HG03460 (cell line): ENCODE data around the gene KCNJ6.
"Not testable (repeated sequence)": the region's sequence is repeated elsewhere in the genome, so short reads cannot be mapped to it uniquely, and the experiment has no call there.

Experiments
- ATAC-seq: cut with Tn5 transposase; IDR thresholded peaks from one replicate; pipeline ENCODE4 v1.9.1; 2021; ENCODE audit not compliant: unreplicated experiment

KCNJ6 gene

GRCh38 chr21:37579356-37579755 lies 336.9 kb downstream of the KCNJ6 start:
- no peak for ATAC-seq

GRCh38 chr21:37578471-37579126 lies 337.7 kb downstream of the KCNJ6 start:
- ATAC-seq, result no peak

GRCh38 chr21:37576929-37577328 lies 339.3 kb downstream of the KCNJ6 start:
- not testable (repeated sequence) for ATAC-seq

- no peak for ATAC-seq
Observed at GRCh38 chr21:37575580-37575979, 340.7 kb downstream of the KCNJ6 start.

- no peak for ATAC-seq
Observed at GRCh38 chr21:37574751-37575150, 341.5 kb downstream of the KCNJ6 start.

GRCh38 chr21:37574316-37574715 lies 341.9 kb downstream of the KCNJ6 start:
- no peak for ATAC-seq

- no peak for ATAC-seq
Observed at GRCh38 chr21:37571442-37571841, 344.8 kb downstream of the KCNJ6 start.

GRCh38 chr21:37568916-37569315 lies 347.3 kb downstream of the KCNJ6 start:
- no peak for ATAC-seq

GRCh38 chr21:37568415-37568814 lies 347.8 kb downstream of the KCNJ6 start:
- ATAC-seq, result no peak

- ATAC-seq, result no peak
Observed at GRCh38 chr21:37566790-37567615, 349.3 kb downstream of the KCNJ6 start.

- no peak for ATAC-seq
Observed at GRCh38 chr21:37565530-37566223, 350.6 kb downstream of the KCNJ6 start.

- no peak for ATAC-seq
Observed at GRCh38 chr21:37564924-37565529, 351.2 kb downstream of the KCNJ6 start.

GRCh38 chr21:37564341-37564923 lies 351.8 kb downstream of the KCNJ6 start:
- ATAC-seq, result peak; percentile 52

GRCh38 chr21:37563641-37564340 lies 352.5 kb downstream of the KCNJ6 start:
- ATAC-seq, result peak; percentile 85

GRCh38 chr21:37562920-37563640 lies 353.2 kb downstream of the KCNJ6 start:
- peak; percentile 11 for ATAC-seq

- ATAC-seq, result no peak
Observed at GRCh38 chr21:37561941-37562919, 354.0 kb downstream of the KCNJ6 start.

- ATAC-seq, result no peak
Observed at GRCh38 chr21:37561506-37561905, 354.8 kb downstream of the KCNJ6 start.

- ATAC-seq, result no peak
Observed at GRCh38 chr21:37560385-37560784, 355.9 kb downstream of the KCNJ6 start.
